Mesothelial cell of epicardium (in vitro differentiated cells): Measurements from ENCODE around the gene PLEKHA6. TPM values are rescaled to one million over a fixed set of nuclear protein-coding genes. Genes with fewer than 3 reads are reported as not detected.
"Not testable (repeated sequence)": the region's sequence is repeated elsewhere in the genome, so short reads cannot be mapped to it uniquely, and the experiment has no call there.

Source experiments
- DNase-seq, 2 experiments: peaks; one replicate each; pipeline ENCODE4 v3.0.0; 2021; ENCODE audit warnings: low spot score in 2 of 2; ENCODE audit not compliant: unreplicated experiment in 2 of 2
- H3K27ac Mint-ChIP-seq: 2 replicates; pipeline ENCODE4 v1.8.0; 2021; ENCODE audit warnings: mixed read lengths
- H3K27me3 Mint-ChIP-seq: 2 replicates; pipeline ENCODE4 v1.8.0; 2021; ENCODE audit warnings: low read depth, mixed read lengths
- H3K36me3 Mint-ChIP-seq: 2 replicates; pipeline ENCODE4 v1.8.0; 2021; ENCODE audit warnings: mixed read lengths
- H3K4me1 Mint-ChIP-seq: 2 replicates; pipeline ENCODE4 v1.8.0; 2021; ENCODE audit warnings: mixed read lengths
- H3K4me3 Mint-ChIP-seq: 2 replicates; pipeline ENCODE4 v1.8.0; 2021; ENCODE audit warnings: mild to moderate bottlenecking, moderate library complexity, mixed read lengths
- H3K9me3 Mint-ChIP-seq: 2 replicates; pipeline ENCODE4 v1.8.0; 2021; ENCODE audit warnings: mixed read lengths
- total RNA-seq: library from RNA; stranded (reverse); gene quantifications from 3 replicates; pipeline ENCODE4 v1.2.1, GENCODE V29; 2021
- TF ChIP-seq, protein P1 (sequence below): fragments of 200-600 bp; sonication (generic); IDR thresholded peaks from one replicate; pipeline ENCODE4 v1.5.0; 2021; ENCODE audit warnings: antibody characterized with exemption; ENCODE audit not compliant: unreplicated experiment

The PLEKHA6 gene
- total RNA-seq, 1 donor from 2014 or later: 29.7 TPM

DNA sequence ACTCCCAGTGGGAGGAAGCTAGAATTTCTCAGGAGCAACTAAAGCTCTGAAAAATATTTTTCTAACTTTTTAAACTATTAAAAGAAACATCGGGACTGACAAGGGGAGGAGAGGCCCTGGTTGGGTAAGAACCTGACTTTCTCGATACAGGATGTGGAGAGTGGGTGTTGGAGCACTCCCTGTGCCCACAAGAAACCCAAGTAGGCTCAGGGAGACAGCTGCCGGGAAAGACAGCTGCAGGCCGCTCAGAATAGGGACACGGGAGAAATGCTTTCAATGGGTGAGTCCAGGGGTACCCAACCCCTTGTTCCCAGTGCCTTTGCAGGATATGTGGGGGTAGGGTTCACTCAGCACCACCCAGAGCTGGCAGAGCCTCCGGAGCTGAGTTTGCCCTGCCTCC is 43.6 kb downstream of the PLEKHA6 start:
- TF ChIP-seq, protein P1, sequence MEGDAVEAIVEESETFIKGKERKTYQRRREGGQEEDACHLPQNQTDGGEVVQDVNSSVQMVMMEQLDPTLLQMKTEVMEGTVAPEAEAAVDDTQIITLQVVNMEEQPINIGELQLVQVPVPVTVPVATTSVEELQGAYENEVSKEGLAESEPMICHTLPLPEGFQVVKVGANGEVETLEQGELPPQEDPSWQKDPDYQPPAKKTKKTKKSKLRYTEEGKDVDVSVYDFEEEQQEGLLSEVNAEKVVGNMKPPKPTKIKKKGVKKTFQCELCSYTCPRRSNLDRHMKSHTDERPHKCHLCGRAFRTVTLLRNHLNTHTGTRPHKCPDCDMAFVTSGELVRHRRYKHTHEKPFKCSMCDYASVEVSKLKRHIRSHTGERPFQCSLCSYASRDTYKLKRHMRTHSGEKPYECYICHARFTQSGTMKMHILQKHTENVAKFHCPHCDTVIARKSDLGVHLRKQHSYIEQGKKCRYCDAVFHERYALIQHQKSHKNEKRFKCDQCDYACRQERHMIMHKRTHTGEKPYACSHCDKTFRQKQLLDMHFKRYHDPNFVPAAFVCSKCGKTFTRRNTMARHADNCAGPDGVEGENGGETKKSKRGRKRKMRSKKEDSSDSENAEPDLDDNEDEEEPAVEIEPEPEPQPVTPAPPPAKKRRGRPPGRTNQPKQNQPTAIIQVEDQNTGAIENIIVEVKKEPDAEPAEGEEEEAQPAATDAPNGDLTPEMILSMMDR: no peak
- no peak overlapping the region for H3K4me3 Mint-ChIP-seq
- H3K27me3 Mint-ChIP-seq: no peaks in the 10 kb centered on the region
- H3K9me3 Mint-ChIP-seq: no peaks in the 10 kb centered on the region
- H3K4me1 Mint-ChIP-seq: peaks cover 77% of the 10 kb centered on the region
- H3K27ac Mint-ChIP-seq: peak overlapping the region; percentile 97
- DNase-seq: no peak
- H3K36me3 Mint-ChIP-seq: no peaks in the 10 kb centered on the region

DNA sequence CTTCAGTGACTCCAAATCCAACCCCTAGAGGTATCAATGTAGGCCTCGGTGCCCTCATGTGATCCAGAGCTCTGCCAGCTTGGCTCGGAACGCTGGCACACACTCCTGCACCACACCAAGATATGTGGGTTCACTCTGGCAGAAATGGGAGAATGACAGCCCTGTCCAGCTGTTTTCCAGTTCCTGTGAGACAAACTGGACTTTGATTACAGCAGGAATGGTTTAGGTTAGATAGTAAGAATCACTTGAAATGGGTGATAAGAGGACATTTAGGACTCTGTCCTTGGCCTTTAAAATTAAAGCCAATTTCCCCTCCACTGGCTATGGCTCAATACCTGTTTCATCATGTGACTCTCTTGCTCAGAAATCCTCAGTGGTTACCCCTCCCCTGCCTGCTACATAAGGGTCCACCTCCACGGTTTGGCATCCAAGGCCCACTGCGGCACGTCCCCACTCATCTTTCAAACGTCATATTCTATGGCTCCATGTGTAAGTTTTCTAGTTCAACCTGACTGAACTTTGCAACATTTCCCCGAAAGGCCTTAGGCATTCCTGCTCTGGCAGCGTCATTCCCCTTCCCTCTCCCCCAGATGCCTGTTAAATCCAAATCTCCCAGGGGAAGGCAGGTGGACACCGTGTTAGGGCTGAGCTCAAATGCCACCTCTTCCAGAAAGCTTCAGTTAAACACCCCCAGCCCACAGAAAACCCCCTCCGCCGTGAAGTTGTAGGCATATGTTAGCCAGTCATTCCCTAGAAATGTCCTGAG is 44.7 kb downstream of the PLEKHA6 start:
- no peaks in the 10 kb centered on the region for H3K36me3 Mint-ChIP-seq
- peaks cover 72% of the 10 kb centered on the region for H3K4me1 Mint-ChIP-seq
- no peaks in the 10 kb centered on the region for H3K27me3 Mint-ChIP-seq
- no peaks in the 10 kb centered on the region for H3K9me3 Mint-ChIP-seq
- DNase-seq: no peak
- H3K4me3 Mint-ChIP-seq: peak overlapping the region; percentile 61
- H3K27ac Mint-ChIP-seq: peak overlapping the region; percentile 97
- TF ChIP-seq, protein P1: no peak

DNA sequence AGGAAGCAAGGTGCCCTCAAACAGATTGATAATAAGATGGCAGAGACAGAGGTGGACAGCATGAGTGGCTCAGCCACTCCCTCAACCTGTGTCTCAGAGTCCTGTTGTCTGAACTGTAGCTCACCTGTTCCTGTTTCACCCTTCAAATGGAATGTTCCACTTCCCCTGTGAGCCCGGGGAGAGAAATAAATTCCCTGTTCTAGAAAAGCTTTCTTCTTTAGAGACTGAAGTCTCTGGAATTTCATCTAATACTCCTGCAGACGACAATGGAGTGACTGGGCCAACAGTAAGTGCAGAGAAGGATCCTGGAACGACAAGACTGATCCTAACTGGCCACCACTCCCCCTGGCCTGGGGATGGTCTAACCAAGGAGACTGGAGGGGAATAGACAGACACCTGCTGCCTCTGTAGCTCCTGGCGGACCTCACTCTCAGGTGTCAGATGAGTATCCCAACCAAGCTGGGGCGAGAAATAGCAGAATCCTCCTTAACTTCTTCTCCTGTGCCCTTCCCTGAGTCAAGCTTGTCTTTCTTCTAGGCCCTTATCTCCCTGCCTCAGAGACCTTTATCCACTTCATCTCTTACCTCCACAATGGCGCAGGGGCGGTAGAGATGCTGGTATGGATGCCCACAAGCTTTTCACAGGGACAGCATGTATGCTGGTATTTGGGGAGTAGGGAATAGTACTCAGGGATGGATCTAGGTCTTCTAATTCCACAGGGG is 45.4 kb downstream of the PLEKHA6 start:
- no peaks in the 10 kb centered on the region for H3K27me3 Mint-ChIP-seq
- no peaks in the 10 kb centered on the region for H3K9me3 Mint-ChIP-seq
- peak overlapping the region; percentile 97 for H3K27ac Mint-ChIP-seq
- no peaks in the 10 kb centered on the region for H3K36me3 Mint-ChIP-seq
- no peak for DNase-seq
- TF ChIP-seq, protein P1: no peak
- peak overlapping the region; percentile 61 for H3K4me3 Mint-ChIP-seq
- H3K4me1 Mint-ChIP-seq: peaks cover 65% of the 10 kb centered on the region

DNA sequence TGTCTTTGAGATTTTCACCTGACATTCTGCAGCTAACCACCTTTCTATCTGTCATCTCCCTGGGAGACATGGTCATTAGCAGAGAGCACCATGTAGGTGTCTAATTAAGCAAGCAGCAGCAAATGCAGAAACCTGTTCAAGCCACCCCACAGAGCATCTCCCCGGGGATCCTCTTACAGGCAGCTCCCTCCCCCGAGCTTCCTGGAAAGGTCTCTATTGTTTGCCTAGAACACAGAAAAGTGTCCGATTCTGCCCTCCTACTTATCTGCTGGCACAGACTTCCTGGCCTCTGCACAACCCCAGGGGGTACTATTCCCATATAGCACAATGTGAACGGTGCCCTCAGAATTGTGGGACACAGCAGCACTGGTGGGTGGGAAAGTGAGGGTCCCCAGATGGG is 46.1 kb downstream of the PLEKHA6 start:
- H3K27me3 Mint-ChIP-seq: no peaks in the 10 kb centered on the region
- no peaks in the 10 kb centered on the region for H3K36me3 Mint-ChIP-seq
- peak overlapping the region; percentile 61 for H3K4me3 Mint-ChIP-seq
- H3K4me1 Mint-ChIP-seq: peaks cover 63% of the 10 kb centered on the region
- DNase-seq: no peak
- H3K9me3 Mint-ChIP-seq: no peaks in the 10 kb centered on the region
- H3K27ac Mint-ChIP-seq: peak overlapping the region; percentile 97
- TF ChIP-seq, protein P1: no peak

DNA sequence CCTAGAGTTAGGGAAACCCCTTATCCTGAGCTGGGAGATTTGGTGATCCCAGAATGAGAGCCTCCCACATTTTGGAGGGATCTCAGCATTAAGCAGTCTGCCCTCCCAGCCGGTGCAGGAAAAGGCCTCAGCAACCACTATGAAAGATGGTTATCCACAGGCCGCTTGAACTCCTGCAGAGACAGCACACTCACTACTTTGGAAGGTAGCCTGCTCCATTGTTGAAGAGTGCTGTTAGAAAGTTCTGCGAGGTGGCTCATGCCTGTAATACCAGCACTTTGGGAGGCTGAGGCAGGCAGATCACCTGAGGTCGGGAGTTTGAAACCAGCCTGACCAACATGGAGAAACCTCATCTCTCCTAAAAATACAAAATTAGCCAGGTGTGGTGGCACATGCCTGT is 48.8 kb downstream of the PLEKHA6 start:
- peaks cover 61% of the 10 kb centered on the region for H3K4me1 Mint-ChIP-seq
- not testable (repeated sequence) for H3K4me3 Mint-ChIP-seq

DNA sequence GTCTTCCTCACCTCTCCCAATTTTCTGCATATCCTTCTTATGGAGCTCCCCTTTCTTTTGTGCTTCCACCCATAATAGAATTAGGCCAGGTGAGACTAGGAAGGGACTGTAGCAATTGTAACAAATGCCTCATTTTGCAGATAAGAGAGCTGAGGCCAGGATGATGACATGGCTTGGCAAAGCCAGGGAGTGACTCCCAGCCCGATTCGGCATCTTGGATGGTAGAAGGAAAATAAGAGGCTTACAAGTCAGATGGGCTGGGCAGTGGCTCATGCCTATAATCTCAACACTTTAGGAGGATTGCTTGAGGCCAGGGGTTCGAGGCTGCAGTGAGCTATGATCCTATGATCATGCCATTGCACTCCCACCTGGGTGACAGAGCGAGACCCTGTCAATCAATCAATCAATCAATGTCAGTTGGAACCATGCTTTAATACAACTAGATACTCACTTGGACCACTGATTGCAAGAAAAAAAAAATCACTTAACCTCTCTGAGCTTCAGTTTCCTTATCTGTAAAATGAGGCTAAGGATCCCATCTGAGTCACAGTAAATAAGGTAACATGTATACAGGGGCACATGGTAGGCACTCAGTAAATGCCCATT is 51.6 kb downstream of the PLEKHA6 start:
- H3K27ac Mint-ChIP-seq: no peak overlapping the region
- peaks cover 39% of the 10 kb centered on the region for H3K4me1 Mint-ChIP-seq
- no peak for DNase-seq
- H3K9me3 Mint-ChIP-seq: no peaks in the 10 kb centered on the region
- H3K27me3 Mint-ChIP-seq: no peaks in the 10 kb centered on the region
- TF ChIP-seq, protein P1: no peak
- no peaks in the 10 kb centered on the region for H3K36me3 Mint-ChIP-seq
- H3K4me3 Mint-ChIP-seq: no peak overlapping the region

More for the DNA sequence above, 48.8 kb downstream of the PLEKHA6 start:
- H3K36me3 Mint-ChIP-seq, H3K27me3 Mint-ChIP-seq, DNase-seq, H3K27ac Mint-ChIP-seq, H3K9me3 Mint-ChIP-seq: not testable (repeated sequence)
